GM21390 (cell line): ENCODE results near the gene FAM219B.
A peak's percentile ranks its signal among the peaks of the same experiment; 100 is the strongest.
"Not testable (repeated sequence)": the region's sequence is repeated elsewhere in the genome, so short reads cannot be mapped to it uniquely, and the experiment has no call there.

ENCODE experiments used
- ATAC-seq: cut with Tn5 transposase; IDR thresholded peaks from one replicate; pipeline ENCODE4 v1.9.1; 2021; ENCODE audit not compliant: unreplicated experiment

Gene FAM219B

DNA sequence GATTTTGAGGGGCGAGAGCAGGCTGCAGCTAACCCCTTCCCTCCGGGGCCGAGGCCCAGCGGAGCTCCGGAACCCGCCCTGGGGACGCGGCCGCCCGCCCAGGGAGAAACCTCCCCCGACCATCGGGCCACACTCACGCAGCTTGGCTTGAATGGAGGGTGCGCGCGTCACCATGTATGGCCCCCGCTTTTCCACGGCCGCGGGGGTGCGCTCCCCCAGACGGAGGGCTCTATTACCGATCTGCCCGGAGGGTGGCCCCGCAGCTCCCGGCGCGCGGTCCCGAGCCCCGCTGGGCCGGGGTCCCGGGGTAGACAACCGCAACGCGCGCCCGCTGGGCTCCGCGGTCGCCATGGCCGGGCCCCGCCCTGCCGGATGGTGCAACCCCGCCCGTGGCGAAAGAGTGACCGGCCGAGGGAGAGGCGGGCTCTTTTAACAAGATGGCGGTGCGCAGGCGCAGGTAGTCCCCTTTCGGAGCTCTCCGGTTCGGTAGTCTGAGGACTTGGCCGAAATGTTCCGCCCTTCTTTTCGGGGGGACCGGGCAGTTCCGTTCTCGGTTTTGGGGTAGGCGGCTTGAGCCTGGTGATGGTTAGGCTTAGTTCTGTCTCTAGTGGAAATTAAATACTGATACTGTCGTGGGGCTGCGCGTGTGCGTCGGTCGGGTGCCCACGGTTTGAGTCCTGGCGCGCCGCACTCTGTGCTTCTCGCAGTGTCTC lies at the start of gene FAM219B:
Gene FAM219B, minus strand, starts transcription at position 402 of the 713 bp plus-strand sequence. Its CDS starts 51 bp downstream, at position 351.
- peak; percentile 74 for ATAC-seq

DNA sequence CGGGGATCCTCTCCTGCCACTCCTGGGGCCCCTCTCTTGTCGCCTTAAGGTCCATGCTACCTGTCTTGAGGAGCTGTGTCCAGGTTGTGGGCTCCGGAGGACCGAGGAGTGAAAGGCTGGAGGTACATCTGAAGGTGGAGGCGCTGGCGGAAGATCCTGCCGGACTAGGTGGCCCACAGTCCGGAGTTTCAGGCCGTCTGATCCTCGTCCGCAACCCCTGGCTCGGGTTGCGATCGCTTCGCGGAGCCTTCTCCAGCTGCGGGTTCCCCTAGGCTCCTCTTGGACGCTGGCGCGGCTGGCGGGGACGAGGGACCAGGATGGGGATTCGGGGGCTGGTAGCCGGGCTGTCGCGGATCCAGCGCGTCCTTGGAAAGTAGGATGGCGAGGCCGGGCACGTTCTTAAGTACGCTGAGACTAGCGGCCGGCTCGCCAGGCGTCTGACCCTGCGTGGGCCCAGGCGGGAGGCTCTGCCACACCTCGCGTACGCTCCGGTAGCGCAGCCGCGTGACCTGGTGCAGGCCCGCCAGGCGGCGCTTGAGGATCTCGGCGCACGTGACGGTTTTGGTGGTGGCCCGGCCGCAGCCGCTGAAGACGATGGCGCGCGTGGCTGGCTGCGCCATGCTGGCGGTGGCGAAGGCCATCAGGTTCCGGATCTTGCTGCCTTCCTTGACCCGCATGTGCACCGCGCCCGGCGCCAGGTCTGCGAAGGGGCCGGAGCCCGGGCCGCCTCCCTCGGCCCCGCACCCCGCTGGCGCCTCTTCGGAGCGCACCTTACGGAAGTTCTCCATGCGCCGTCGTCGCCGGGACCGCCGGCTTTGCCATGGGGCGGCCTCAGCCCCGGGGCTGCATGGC lies 49.4 kb upstream of the FAM219B start:
- ATAC-seq: peak; percentile 39

DNA sequence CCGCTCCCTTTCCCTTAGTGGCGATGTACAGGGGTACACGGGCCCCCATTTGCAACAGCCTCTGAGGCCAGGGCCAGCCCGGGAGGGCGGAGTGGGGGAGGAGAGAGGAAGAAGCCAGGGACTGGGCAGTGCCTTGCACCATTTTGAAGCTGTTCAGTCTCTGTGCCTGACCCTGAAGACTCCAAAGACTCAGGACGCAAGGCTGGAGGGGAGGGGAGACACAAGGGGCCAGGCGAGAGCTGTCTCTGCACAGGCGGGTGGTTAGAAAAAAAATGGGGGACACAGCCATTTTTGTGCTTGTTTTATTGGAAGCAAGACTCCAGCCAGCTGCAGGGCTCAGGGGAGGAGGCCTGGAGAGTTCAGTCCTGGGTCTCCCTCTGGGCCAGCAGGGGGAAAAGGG lies 48.4 kb upstream of the FAM219B start:
- no peak for ATAC-seq

- ATAC-seq: no peak
These were observed 47.9 kb upstream of the FAM219B start for GRCh38 chr15:74954515-74954914.

GRCh38 chr15:74951006-74951405 lies 44.4 kb upstream of the FAM219B start:
- ATAC-seq: no peak

DNA sequence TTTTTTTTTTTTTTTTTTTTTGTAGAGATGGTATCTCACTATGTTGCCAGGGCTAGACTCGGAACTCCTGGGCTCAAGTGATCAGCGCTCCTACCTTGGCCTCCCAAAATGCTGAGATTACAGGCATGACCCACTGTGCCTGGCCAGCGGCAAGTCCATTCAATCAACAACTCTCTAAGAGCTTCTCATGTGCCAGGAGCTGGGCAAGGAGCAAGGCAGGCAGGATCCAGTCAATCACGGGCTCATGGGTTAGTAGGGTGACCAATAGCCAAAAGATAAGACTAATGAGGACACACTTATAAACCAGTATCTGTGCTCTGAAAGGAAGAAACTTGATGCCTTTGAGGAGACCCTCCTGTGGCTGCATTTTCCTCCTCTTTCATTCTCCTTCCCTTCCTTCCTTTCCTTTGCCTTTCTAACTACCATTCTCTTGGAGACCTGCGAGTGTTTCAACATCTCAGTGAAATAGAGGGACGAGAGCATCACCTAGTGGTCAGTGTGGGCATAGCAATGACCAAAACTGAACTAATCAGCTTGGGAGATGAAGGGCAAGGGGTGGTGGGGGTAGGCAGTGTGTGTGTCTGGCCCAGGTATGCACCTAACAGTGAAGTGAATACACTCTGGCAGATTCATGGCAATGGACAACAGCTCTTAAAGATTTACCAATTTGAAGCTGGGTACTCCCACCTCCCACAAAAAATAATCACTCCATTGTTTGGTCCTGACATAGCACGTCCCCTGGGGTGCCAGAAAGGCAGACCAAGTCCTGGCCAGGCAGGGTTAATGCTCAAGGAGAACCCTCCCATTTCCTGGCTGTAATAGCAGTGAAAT lies 43.6 kb upstream of the FAM219B start:
- ATAC-seq: no peak

DNA sequence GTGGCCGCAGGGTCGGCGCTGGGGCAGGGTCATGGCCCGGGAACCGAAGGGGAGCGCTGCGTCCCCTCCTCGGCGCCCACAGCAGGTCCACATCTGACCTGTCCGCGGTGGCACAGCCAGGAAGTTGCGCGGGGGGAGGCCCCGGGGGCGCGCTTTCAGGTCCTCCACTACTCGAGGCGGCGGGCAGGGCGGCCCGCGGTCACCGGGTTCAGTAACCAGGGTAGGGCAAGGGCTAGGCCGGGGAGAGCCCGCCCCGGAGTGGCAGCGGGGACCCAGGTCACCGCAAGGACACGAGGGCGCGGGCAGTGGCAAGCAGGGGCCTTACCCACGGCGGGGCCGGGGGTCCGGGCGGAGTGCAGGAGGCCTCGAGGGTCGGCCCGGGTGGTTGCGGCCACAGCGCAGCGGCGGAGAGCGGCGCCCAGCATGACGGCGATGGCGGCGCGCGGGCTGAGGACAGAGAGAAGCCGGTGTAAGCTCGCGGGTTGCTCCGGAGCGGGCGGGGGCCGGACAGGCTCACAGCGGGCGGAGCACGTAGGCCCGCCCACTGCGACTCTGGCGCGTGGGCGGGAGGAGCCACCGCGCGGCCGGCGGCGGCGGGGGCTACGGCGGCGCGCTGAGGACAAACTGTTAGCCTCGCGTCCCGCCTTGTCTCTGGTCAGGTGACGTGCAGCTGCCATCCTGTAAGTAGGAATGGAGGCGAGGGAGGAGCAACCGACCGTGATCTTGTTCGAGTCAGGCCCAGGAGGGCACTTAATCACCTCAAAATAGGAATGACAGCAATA lies 31.1 kb upstream of the FAM219B start, which contains the start of gene COX5A:
Gene COX5A, minus strand, starts transcription at position 484 of the 782 bp plus-strand sequence. Its CDS starts 59 bp downstream, at position 425.
- ATAC-seq: peak; percentile 77

- ATAC-seq: no peak
These were observed 30.6 kb upstream of the FAM219B start for GRCh38 chr15:74937272-74937589.

DNA sequence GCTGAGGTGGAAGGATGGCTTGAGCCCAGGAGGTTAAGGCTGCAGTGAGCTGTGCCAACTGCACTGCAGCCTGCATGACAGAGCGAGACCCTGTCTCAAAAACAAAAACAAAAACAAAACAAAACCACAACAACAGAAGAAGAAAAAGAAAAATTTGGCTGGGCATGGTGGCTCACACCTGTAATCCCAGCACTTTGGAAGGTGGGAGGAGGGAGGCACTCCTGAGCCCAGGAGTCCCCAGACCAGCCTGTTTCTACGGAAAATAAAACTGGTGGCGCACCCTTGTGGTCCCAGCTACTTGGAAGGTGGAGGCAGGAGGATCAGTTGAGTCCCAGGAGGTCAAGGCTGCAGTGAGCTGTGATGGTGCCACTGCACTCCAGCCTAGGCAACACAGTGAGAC lies 28.5 kb upstream of the FAM219B start:
- not testable (repeated sequence) for ATAC-seq

- ATAC-seq: no peak
These were observed 26.9 kb upstream of the FAM219B start for GRCh38 chr15:74933573-74933972.

DNA sequence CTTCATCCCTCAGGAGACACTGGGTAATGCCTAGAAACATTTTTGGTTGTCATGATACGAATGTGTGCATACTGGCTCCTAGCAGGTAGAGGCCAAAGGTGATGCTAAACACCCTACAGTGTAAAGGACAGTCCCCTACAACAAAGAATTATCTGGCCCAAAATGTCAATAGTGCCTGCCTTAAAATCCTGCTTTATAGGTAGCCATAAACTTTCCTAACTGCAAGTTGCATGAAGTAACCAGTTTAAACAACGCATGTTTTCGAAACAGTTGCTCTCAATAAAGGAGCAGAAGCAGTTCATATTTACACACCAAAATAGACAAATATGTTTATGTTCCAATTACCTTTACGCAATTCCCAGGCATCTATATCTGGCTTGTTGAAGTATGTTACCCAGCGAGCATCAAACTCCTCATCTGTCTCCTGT lies 22.1 kb upstream of the FAM219B start:
- ATAC-seq: no peak

- no peak for ATAC-seq
These were observed 17.9 kb upstream of the FAM219B start for GRCh38 chr15:74924525-74924924.

GRCh38 chr15:74920456-74920855 lies 13.8 kb upstream of the FAM219B start:
- ATAC-seq: no peak

- ATAC-seq: no peak
These were observed 11.0 kb upstream of the FAM219B start for GRCh38 chr15:74917676-74918075.

DNA sequence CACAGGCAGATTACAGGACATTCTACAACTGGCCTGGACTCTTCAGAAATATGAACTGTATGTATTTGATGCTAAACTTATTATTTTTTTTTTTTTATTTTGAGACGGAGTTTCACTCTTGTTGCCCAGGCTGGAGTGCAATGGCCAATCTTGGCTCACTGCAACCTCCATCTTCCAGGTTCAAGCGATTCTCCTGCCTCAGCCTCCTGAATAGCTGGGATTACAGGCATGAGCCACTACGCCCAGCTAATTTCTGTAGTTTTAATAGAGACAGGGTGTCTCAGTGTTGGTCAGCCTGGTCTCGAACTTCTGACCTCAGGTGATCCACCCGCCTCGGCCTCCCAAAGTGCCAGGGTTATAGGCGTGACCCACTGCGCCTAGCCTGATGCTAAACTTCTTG lies 7.1 kb upstream of the FAM219B start:
- not testable (repeated sequence) for ATAC-seq

DNA sequence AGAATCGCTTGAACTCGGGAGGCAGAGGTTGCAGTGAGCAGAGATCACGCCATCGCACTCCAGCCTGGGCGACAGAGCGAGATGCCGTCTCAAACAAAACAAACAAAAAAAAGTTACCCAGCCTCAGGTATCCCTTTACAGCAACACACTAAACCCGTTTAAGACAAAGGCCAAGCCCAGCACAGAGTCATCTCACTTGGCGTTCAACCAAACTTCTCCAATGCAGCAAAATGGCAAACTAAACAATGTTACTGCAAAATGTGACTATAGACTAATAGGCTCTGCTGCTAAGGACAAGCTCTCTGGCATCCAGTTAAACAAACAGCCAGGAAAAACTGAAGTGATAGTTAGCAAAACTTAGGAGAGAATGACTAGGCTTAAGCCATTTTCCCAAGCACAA lies 6.4 kb upstream of the FAM219B start:
- ATAC-seq: no peak

DNA sequence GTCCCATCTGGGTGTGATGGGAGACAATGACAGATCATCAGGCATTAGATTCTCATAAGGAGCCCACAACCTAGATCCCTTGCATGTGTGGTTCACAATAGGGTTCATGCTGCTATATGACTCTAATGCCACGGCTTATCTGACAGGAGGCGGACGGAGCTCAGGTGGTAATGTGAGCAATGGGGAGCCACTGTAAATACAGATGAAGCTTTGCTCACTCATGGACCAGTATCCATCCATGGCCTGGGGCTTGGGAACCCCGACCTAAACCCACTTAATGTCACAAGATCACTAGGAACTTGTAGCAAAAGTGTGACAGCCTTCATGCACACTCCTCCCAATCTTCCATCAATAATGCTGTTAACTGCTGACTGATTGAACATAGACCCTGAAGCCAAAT lies 2.0 kb upstream of the FAM219B start:
- no peak for ATAC-seq

- no peak for ATAC-seq
These were observed 666 bp upstream of the FAM219B start for GRCh38 chr15:74907163-74907870.

DNA sequence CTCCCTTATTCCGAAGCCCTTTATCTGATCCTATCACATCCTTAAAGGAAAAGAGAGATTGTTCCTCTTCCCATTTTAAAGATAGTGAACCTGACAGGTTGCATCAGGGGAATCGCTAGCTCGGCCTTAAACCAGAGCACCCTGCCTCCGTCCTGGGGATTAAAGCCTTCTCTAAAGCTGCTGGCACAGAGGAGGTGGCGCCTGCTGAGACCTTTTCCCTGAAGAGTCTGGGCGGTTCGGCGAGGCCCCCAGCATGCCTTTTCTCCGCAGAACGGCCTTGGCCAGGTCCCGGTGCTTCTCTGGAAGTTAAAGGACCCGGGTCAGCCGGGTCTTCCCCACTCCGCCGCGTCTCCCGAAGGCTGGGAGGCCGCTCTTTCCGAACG lies 593 bp downstream of the FAM219B start:
- peak; percentile 14 for ATAC-seq
